Activated CD4-positive, alpha-beta T cell treated with anti-CD3 and anti-CD28 coated beads, Interleukin-2, Interleukin-6, amounts not matched to agents 100 ng/mL and 50 ng/mL, durations not matched to agents 16 hours and 8 hours (primary cell): ENCODE data around the gene PRICKLE1.

ENCODE experiments used
- DNase-seq: peaks from one replicate; pipeline ENCODE4 v3.0.0-alpha.2; 2020

The PRICKLE1 gene

DNA sequence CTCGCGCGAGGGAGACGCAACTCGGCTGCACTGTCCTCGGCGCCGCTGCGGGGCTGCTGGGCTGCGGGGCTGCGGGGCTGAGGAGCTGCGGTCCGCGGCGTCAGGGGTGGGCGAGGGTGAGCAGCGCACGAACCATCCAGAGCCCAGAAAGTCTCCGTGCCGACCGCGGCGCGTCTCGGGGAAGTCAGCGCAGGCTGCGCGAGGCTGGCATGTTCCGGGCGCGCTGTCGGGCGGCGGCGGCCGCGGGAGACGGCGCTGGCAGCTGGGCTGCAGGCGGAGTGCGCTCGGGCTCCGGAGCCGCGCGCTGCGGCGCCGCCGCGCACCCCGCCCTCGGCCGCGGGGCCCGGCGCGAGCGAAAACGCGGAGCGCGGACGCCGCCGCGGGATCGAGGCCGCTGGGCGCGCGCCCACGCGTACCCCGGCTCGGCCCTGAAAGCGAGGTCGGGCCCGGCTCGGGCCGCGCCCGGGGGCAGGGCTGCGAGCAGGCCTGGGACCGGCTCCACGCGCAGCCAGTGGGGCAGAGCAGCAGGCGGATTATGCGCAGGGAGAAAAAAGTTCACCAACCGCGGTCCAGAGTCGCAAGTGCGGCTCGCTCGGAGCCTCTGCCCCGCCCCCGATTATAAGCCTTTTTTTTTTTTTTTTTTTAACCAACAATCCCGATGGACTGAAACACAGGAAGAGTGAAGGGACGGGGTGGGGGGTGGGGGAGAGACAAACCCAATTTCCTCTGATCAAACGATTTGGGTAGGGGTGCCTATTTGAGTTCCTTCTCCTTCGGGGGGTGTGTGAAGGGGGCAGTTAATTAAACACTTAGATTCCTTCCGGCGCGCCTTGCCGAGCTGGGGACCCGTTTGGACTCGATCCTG lies at the start of gene PRICKLE1:
PRICKLE1 (minus strand) TSS at position 282 of the 865 bp plus-strand sequence. CDS start 117,230 bp downstream, outside the sequence.
- DNase-seq: peak; percentile 18

DNA sequence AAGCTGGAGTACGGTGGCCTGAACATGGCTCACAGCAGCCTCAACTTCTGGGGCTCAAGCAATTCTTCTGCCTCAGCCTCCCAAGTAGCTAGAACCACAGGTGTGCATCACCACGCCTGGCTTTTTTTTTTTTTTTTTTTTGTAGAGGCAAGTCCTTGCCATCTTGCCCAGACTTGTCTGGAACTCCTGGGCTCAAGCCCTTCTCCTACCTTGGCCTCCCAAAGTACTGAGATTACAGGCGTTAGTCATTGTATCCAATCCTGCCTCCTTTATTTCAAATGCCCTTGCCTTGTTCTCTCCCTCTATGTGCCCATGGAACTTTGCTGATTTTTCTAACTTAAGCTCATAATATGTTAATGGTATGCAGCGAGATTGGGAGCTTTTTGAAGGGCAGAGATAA lies 49.2 kb upstream of the PRICKLE1 start:
- DNase-seq: no peak

DNA sequence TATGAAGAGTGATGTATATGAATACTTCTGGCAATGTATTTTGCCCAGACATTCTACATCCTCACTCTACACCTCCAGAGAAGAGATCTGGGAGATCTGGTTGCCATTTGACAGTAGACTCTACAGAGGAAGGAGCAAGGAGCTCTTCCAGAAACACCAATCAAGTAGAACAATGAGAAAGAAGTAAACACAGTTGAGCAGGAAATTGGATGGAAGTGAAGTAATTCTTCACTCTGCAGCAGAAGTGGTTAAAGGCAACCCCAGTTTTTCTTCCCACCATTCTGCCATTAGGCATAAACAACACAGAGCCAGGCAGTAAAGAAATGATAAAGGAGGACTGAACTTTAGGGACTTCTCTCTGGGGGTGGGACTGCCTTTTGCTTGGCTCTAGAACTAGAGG lies 48.5 kb upstream of the PRICKLE1 start:
- no peak for DNase-seq

DNA sequence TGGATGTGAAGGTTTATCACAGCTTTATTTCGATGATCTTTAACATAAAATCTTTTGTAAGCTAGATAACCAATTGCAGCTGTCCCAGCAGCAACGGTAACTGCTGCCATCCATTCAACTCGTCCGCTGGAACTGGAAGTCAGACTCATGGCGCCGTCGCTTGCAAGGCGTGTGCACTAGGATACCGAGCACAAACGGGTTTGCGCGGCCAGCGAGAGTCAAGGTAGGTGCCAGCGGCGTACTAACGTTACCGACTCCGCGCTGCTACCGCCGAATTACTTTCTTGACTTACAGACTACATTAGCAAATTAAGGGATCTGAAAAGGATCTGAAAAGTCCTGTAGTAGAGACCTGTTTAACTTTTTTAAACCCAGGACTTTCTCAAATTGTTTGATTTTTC lies 47.4 kb upstream of the PRICKLE1 start:
- no peak for DNase-seq

DNA sequence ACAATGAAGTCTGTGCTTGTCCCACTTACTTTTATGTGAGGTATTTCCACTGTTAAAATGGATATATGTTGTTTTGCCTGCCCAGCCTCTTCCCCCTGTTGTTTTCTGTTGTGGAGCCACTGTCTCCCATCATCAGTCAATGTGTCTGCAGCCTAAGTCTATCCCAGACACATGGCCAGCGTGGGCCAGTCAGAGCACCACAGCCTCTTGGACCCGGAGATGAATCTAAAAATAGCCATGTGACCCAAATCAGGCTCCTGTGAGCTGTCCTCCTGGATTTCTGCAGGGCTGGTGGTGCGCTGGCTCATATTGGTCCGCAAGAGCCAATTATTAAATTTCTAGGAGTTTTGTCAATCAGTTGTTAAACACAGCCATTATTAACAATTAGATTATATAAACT lies 44.0 kb upstream of the PRICKLE1 start:
- DNase-seq: no peak

DNA sequence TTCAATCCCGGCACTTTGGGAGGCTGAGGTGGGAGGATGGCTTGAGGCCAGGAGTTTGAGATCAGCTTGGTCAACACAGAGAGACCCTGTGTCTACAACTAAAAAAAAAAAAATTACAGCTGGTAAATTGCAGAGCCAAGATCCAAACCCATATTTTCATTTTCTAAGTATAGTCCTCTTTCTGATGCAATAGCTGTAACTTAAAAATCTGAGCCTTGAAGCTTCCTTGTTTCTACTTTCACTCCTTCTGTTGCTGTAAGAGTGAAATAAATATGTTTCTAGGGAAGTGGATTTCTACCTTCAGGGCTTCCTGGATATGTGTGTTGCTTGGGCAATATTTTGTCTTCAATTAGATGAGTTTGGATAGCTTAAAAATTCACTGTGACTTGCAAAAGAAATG lies 42.0 kb upstream of the PRICKLE1 start:
- no peak for DNase-seq

DNA sequence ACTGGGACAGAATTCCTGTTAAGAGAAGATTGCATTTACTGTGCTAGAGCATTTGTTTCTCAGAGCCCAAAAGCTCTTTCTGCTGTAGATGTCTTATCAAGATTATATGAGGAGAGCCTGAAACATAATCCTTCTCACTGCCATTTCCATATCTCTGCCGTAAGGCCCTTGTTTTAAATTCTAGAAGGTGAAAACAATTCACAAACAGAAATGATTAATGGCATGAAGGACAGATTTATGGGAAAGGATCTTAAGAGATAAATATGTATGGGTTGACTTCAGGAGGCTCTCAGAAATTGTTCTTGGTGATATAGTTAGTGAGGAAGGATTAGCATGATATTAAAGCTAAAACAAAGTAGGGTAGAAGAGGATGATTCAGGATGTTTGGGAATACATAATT lies 40.8 kb upstream of the PRICKLE1 start:
- no peak for DNase-seq

DNA sequence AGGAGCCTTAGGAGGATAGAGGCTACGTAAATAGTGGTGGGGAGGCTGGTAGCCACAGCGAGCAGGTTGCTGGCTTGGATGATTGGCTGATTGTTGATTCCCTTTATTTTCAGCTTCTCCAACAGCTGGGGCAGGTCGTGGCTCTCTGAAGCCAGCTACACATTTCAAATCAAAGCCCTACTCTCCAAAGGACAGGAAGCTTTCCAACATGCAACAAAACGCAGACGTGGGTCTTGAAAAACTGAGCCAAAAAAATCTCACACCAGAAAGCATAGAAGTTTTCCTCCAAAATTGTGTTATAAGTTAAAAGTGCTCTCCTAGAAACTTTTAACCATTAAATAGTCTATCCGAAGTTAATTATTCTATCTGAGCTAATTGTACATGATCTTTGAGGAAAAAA lies 37.6 kb upstream of the PRICKLE1 start:
- DNase-seq: no peak

DNA sequence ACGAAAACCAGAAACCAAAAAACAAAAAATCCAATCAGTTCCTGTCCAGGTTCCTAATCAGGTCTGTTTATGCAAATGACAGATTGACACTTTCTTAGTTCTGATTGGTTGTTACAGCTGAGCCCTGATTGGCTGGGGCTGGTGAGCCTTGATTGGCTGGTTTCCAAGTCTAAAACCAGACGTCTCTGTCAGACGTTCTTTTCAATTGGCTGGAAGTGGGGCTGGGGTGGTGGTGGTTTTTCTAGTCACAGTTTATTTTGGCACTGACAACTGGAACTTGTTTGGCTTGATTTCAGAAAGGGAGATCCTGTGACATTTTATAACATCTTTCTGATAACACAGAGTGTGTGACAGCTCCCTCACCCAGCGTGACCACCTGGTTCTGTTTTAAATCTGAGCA lies 36.1 kb upstream of the PRICKLE1 start:
- DNase-seq: no peak

DNA sequence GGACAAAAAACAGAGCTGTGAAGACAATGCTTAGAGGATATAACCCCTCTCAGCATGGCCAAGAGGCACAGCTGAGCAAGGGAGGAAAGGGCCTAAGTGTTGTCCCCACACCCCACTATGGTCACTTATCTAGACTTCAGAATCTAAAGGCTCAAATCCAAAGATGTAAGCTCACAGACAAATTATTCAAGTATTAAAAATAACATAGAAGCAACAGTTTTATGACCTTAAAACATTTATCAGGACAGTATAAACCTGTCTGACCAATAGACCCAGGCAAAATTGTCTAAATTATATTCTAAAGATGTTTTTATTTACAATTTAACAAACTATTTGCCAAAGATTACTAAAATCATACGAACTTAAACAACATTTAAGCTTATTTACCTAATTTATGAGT lies 28.1 kb upstream of the PRICKLE1 start:
- DNase-seq: no peak

DNA sequence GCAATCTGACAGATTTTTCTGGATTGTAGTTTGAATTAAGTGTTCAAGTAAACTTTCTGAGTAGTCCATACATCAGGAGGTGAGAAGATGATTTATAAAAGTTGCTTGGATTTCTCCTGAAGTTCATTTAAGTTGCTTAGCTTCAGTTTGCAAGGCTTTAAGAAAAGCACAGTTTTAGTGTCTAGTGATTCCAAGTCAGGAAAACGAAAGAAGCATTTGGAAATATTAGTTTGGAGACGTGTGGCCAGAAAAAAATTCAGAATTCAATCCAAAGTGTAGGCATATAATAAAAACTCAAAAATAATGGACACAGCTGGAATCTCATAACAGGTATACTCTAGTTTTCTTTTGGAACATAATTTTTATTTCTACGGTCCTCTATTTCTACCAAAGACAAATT lies 25.5 kb upstream of the PRICKLE1 start:
- DNase-seq: no peak

DNA sequence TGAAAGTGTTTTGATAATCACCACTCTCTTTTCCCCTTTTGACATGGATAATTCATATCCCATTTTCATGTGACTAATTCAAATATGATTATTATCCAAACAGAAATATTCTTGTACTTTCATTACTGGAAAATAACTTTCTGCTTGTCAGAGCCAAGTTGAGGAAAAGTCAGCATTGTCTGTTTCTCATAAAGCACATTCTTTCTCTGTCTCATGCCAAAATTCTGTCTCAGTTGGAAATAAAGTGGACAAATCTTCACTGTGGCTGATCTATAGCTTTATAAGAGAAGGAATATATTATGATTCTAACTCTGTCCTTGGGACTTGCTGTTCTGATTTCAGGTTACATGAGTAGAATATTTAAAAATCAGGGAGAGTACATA lies 22.7 kb upstream of the PRICKLE1 start:
- no peak for DNase-seq

DNA sequence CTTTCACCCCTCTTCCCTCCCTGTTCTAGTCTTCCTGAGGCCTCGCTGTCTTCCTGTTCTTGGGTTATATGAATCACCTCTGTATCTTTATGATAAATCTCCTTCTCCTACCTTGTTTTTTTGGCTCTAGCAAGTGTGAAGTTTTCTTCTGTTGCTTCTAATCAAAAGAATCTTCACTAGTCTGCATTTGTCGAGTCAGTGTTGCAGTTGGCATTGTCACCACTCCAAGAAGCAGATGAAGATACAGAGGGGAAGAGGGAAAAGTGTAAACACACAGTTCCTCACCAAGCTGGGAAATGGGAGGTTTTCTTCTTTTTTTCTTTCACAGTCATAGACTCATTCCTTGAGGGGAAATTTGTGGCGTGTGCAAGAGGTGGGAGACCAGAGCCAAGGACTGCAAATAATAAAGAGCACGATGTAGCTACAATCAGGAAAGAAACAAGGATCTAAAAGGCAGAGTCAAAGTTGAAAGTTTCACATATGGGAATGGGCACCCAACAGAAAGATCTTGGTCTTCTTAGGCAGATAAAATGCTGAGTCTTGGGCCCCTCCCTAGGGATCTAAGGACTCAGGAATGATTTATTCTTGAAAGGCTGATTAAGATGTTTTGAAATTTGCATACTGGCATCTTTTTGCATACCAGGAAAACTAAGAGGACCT lies 22.2 kb upstream of the PRICKLE1 start:
- DNase-seq: no peak

DNA sequence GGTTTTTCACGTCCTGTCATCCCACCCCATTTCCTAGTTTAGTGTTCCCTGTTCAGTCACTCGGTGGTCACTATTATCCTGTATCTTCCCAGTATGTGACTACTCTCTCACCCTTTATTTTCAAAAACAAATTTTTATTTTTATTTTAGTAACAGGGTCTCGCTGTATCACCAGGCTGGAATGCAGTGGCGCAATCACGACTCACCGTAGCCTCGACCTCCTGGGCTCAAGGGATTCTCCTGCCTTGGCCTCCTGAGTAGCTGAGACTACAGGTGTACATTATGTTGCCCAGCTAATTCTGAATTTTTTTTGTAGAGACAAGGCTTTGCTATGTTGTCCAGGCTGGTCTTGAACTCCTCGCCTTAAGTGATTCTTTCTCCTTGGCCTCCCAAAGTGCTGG lies 20.1 kb upstream of the PRICKLE1 start:
- no peak for DNase-seq

DNA sequence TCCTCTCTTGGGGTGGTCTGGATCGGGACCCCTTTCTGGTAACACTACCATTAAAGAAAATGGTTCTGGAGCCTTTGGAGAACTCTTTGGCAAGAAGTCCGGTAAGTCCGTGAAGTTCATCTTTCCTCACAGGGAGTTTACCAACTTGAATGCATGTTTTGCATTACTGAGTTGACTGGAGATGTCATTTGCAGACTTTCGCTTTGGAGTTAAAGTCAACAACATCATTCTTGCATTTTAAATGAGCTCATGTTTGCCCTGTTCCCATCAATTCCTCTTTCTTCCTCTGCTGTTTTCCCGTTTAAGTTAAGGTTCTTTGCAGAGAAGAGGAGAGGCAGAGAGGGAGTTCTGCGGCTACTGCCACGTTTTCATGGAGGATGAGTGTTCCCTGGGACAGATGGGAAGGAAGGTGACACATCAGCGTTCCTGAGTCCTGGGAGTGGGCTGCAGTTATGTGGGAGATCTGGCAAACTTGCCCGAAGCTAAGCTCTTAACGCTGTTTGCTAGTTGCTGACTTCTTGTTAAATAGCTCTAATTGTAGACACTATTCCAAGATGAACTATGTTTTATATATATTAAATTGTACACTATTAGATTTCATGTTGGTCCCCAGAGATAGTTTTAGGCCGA lies 18.8 kb upstream of the PRICKLE1 start:
- no peak for DNase-seq

DNA sequence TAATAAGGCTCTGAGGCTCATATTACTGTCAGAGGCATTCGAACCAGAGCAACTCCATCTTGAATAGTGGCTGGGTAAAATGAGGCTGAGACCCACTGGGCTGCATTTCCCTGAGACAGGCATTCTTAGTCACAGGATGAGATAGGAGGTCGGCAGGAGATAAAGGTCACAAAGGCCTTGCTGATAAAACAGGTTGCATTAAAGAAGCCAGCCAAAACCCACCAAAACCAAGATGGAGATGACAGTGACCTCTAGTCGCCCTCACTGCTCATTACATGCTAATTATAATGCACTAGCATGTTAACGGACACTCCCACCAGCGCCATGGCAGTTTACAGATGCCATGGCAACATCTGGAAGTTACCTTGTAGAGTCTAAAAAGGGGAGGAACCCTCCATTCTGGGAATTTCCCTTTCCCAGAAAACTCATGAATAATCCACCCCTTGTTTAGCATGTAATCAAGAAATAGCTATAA lies 18.1 kb upstream of the PRICKLE1 start:
- no peak for DNase-seq

DNA sequence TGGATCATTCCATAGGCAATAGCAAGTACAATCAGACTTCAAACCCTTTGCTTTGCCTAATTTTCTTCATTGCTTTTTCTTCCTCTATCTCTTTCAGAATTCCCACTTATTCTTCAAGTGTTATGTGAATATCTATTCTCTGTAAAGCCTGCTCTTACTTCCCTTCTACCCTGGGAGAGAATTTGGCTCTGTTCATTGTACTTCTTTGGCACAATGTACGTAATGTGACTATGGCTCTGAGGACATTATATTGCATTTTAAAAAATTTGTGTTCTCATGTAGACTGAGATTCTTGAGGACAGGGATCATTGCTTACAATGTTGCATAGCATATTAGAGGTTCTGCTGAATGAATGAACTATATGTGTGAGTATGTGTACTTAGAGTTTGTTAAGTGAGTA lies 16.9 kb upstream of the PRICKLE1 start:
- no peak for DNase-seq

DNA sequence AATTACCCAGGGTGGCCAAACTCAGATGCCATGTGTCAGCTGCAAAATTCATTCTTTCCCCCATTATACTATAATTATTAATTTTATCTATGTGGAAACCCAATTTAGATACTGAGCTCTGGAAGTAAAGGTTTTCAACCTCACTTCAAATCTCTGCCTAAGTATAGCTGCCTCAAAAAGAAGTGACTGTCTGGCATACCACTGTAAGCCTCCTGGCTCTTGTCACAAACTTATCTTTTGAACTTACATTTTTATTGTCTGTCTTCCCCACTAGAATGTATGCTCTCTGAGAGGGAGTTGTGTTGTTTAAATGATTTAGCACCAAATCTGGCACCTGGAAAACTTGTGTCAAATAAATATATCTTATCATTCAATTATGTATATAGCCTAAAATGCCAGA lies 16.1 kb upstream of the PRICKLE1 start:
- DNase-seq: no peak

DNA sequence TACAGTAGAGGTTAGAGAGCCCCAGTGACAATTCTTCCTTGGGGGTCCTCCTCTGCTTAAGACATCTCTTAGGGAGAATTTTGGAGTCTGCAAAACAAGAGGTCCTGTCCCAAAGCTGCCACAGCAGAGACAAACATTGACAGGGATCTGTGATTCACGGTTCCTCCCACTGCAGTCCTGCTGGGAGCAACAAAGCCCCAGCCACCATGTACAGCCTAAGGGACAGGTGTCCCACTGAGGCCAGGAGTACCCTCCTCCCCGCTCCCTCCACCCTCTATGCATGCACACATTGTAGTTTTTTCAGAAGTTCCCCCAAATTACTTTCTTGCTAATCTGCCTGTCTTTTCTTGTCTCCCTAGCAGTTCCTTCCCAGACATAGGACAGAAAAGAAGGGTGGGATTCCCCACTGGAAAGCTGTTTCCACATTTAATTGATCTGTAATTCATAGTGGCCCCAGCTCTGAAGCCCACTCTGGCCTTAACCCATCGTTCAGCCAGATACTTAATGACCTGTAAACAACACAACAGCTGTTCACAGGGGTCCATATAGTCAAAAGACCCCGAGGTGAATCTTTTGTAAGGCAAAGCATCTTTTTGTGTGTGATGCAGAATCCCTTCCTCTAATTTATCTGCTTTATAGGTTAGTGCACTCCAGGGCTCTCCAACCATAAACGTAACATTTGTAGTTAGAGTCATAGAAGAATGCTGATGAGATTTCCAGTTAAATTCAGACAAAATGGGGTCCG lies 13.9 kb upstream of the PRICKLE1 start:
- DNase-seq: no peak

DNA sequence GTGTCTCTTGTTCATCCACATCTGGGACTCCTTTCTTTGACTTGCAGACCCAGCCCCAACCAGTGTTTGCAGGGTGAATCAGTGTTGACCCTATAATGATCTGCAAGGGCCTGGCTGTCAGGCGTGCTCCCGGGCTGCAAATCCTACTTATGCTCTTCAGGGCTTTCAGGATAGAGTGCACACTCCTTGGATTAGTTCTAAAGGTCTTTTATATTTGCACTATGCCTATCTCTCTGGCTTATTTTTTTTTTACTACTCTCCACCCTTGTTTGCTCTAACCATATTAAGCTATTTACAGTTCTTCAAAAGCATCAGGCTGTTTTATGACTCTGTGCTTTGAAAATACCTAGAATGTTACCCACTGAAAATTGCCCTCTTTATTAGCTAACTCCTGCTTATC lies 4.3 kb upstream of the PRICKLE1 start:
- no peak for DNase-seq

DNA sequence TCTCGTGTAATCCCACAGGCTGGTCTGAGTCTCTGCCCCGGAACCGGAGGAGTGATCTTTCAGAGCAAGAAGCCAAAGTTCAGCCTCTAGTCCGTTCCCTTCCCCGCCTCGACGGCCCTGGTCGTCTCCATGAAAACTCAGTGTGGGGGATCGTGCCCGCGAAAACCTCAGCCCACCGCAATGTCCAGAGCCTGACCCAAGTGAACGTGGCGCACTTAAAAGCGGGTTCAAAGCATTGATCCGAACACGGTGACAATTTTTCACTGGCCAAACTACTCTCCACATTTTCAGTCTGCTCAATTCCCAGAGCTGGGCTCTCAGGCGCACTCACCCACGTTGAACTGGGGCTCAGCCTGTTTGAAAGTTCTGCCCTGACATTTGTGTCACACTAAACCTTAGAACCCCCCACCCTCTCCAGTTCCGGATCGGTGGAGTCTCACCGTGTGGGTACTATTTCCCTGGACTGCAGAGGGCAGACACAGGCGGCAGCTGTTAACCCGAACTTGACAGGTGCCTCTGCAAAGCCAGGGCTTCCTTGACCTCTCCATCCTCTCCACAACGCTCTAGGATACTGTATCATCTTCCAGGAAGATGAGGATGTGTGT lies 886 bp upstream of the PRICKLE1 start:
- no peak for DNase-seq

DNA sequence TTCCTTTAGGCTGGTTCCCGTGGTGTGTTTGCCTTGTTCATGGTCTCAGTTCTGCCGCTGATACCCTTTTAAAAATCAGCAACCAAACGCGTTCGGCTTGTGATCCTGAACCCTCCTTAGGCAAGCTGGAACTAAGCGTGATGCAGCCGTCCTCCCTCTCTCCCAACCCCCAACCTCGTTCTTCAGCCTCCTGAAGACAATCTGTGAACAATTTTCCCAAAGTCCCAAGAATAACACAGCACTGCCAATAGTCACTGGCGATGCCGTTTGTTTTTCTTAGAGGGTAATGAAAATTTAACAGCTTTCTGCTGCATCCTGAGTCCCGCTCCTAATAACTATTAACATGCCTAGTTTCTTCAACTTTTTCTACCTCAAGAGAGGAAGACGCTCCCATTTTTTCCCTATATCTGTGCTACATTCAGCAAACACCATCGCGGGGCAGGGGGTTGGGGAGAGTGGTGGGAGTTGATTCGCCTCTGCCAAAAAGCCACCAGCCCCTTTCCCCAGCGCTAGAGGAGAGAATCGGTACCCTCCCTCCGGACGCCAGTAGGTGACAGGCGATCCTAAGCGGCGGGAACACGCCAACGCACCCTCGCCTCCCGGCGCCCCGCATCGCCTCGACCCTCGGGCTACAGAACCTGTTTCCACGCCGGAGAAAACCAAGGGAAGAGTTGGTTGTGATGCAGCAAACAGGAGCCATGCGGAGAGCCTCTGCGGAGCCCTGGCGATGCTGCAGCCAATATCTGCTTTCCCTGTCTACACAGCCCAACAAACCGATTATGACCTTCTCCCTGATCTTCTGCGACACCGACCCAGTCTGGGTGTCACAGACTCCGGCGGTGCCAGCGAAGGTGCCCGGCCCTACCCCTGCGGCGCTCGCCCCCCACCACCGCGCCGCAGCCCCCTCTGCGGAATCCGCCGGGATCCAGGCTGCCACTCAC lies 752 bp downstream of the PRICKLE1 start:
- DNase-seq: peak; percentile 5
